Measurements from ENCODE around the gene RPL13A. TPM values are rescaled to one million over a fixed set of nuclear protein-coding genes. Genes with fewer than 3 reads are reported as not detected.

The RPL13A gene
- polyA plus RNA-seq, 3 donors: 655 to 1,621 (median 663) TPM

GRCh38 chr19:49461656-49462055 lies 25.8 kb upstream of the RPL13A start:
- Mint-ChIP-seq H3K36me3 (peaks cover 31 to 66% of the 10 kb centered on the region in 2 donors), H3K9me3 (no peaks in the 10 kb centered on the region), H3K27ac (no peak overlapping the region), H3K4me3 (no peak overlapping the region), H3K27me3 (ENCODE audit: low read depth in 3 of 3) (peaks cover 0 to 2% (median 0%) of the 10 kb centered on the region in 3 donors), H3K4me1 (no peaks in the 10 kb centered on the region)
- no peak for TF ChIP-seq CTCF (IDR thresholded peaks at IDR 0.05)
- Histone ChIP-seq H3K9me3 (replicated peaks in 1 of 2; ENCODE audit: control insufficient read depth in 1 of 2, insufficient read depth in 1 of 2, low read length in 2 of 2) (no peaks in the 10 kb centered on the region), H3K4me3 (replicated peaks in 1 of 3; ENCODE audit: low read depth in 2 of 3, low read length in 3 of 3) (no peak overlapping the region), H3K9ac (ENCODE audit: insufficient read depth, low read length, poor library complexity, severe bottlenecking) (no peak overlapping the region), H3K79me2 (ENCODE audit: insufficient read depth, low read length) (no peaks in the 10 kb centered on the region), H4K20me1 (ENCODE audit: insufficient read depth, low read length) (peaks cover 4% of the 10 kb centered on the region), H3K4me2 (replicated peaks; ENCODE audit: extremely low read depth, low read length, poor library complexity, severe bottlenecking) (no peak overlapping the region), H2AFZ (ENCODE audit: insufficient read depth, low read depth, low read length, poor library complexity, severe bottlenecking) (no peak overlapping the region), H3K36me3 (replicated peaks in 1 of 2; ENCODE audit: control insufficient read depth in 1 of 2, insufficient read depth in 2 of 2, low read length in 2 of 2) (peaks cover 47 to 49% of the 10 kb centered on the region in 2 donors), H3K4me1 (ENCODE audit: control insufficient read depth in 1 of 2, insufficient read depth in 2 of 2, low read length in 2 of 2) (no peaks in the 10 kb centered on the region), H3K27me3 (ENCODE audit: control insufficient read depth in 2 of 2, insufficient read depth in 2 of 2, low read length in 2 of 2) (no peaks in the 10 kb centered on the region), H3K27ac (ENCODE audit: low read depth in 1 of 2, low read length in 2 of 2) (no peak overlapping the region)
- 97% methylated on average over 23 of the region's 37 CpGs for WGBS (ENCODE audit: insufficient coverage)
- DNase-seq: no peak
- intact Hi-C loops (cut with micrococcal nuclease): no loop called here

GRCh38 chr19:49462492-49462891 lies 24.9 kb upstream of the RPL13A start:
- H3K4me1 ChIP-seq (ENCODE audit: control insufficient read depth in 1 of 2, insufficient read depth in 2 of 2, low read length in 2 of 2): no peaks in the 10 kb centered on the region
- H3K9me3 ChIP-seq (replicated peaks in 1 of 2; ENCODE audit: control insufficient read depth in 1 of 2, insufficient read depth in 1 of 2, low read length in 2 of 2): no peaks in the 10 kb centered on the region
- peaks cover 47 to 51% of the 10 kb centered on the region in 2 donors for H3K36me3 ChIP-seq (replicated peaks in 1 of 2; ENCODE audit: control insufficient read depth in 1 of 2, insufficient read depth in 2 of 2, low read length in 2 of 2)
- no peaks in the 10 kb centered on the region for H3K79me2 ChIP-seq (ENCODE audit: insufficient read depth, low read length)
- Mint-ChIP-seq H3K36me3 (peaks cover 31 to 66% of the 10 kb centered on the region in 2 donors), H3K27ac (no peak overlapping the region), H3K27me3 (ENCODE audit: low read depth in 3 of 3) (no peaks in the 10 kb centered on the region), H3K9me3 (no peaks in the 10 kb centered on the region), H3K4me1 (no peaks in the 10 kb centered on the region), H3K4me3 (no peak overlapping the region)
- H2AFZ ChIP-seq (ENCODE audit: insufficient read depth, low read depth, low read length, poor library complexity, severe bottlenecking): no peak overlapping the region
- no peak for TF ChIP-seq CTCF (IDR thresholded peaks at IDR 0.05)
- 98% methylated on average over 10 of the region's 12 CpGs for WGBS (ENCODE audit: insufficient coverage)
- intact Hi-C loops (cut with micrococcal nuclease): no loop called here
- H3K27ac ChIP-seq (ENCODE audit: low read depth in 1 of 2, low read length in 2 of 2): no peak overlapping the region
- H4K20me1 ChIP-seq (ENCODE audit: insufficient read depth, low read length): peaks cover 4% of the 10 kb centered on the region
- H3K9ac ChIP-seq (ENCODE audit: insufficient read depth, low read length, poor library complexity, severe bottlenecking): no peak overlapping the region
- no peak overlapping the region for H3K4me3 ChIP-seq (replicated peaks in 1 of 3; ENCODE audit: low read depth in 2 of 3, low read length in 3 of 3)
- H3K27me3 ChIP-seq (ENCODE audit: control insufficient read depth in 2 of 2, insufficient read depth in 2 of 2, low read length in 2 of 2): no peaks in the 10 kb centered on the region
- no peak overlapping the region for H3K4me2 ChIP-seq (replicated peaks; ENCODE audit: extremely low read depth, low read length, poor library complexity, severe bottlenecking)
- DNase-seq: no peak

All from CD14-positive monocyte (primary cell).